Cardiac muscle cell (in vitro differentiated cells and primary cell): ENCODE measurements around the gene HPS5. TPM values are rescaled to one million over a fixed set of nuclear protein-coding genes. Genes with fewer than 3 reads are reported as not detected.

Experiments
- DNase-seq, 2 donors: peaks; one replicate each; pipeline versions ENCODE4 v3.0.0 to v3.0.0-alpha.2; 2010 to 2017; ENCODE audit warnings: low read depth in 1 of 2, low spot score in 1 of 2
- H3K27ac ChIP-seq: fragments of 200-600 bp; sonication (generic); 2 replicates; pipeline ENCODE4 v1.5.1; 2016
- H3K27me3 ChIP-seq: fragments of 200-600 bp; sonication (generic); 2 replicates; pipeline ENCODE4 v1.6.0; 2016; ENCODE audit warnings: control low read depth
- H3K36me3 ChIP-seq: fragments of 200-600 bp; sonication (generic); 2 replicates; pipeline ENCODE4 v1.5.1; 2016; ENCODE audit warnings: control low read depth
- H3K4me1 ChIP-seq: fragments of 200-600 bp; sonication (generic); 2 replicates; pipeline ENCODE4 v1.8.1; 2017; ENCODE audit warnings: low read depth, mild to moderate bottlenecking, mixed run types
- H3K4me3 ChIP-seq: fragments of 200-600 bp; sonication (generic); 2 replicates; pipeline ENCODE4 v1.5.1; 2016; ENCODE audit warnings: mild to moderate bottlenecking
- H3K9me3 ChIP-seq: fragments of 200-600 bp; sonication (generic); 2 replicates; pipeline ENCODE4 v1.5.1; 2017; ENCODE audit warnings: low read depth, mild to moderate bottlenecking, control low read depth
- polyA plus RNA-seq: library from polyadenylated mRNA; unstranded; fragments of >200 nt; fragmentation: Nextera tagmentation; extraction: Ambion mirVana; gene quantifications from 2 replicates; pipeline ENCODE4 v1.2.1, GENCODE V29; 2016
- total RNA-seq: library from RNA; depleted of rRNA; stranded (reverse); fragments of >200 nt; gene quantifications from 2 replicates; pipeline ENCODE4 v1.2.3, GENCODE V29; 2016
- TF ChIP-seq, protein P1 (sequence below): IDR thresholded peaks from 2 replicates; pipeline ENCODE4 v1.5.1; 2012; ENCODE audit warnings: low read depth, mild to moderate bottlenecking, low read length

Gene HPS5
- total and polyA plus RNA-seq, 2 experiments from 2014 or later, result 7.3 to 9.5 TPM

DNA sequence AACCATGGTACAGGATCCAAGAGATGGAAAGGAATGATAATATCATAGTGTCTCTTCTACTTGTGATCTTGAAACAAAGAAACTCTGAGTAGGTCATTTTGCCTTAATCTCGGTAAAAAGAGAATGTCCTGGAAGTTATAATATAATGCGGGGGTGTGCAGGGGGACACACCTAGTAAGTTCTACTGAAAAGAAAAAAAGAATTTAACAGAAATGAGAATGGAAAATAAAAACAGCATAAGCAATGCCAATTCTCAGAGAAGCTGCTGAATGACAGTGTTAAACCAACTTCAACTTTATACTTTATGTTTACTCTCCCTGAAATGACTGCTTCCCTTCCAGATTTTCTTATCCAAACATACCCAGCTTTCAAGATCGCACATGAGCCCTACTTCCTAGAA is 2.0 kb downstream of the HPS5 start:
- no peak for DNase-seq
- Histone ChIP-seq H3K36me3 (no peaks in the 10 kb centered on the region), H3K4me3 (no peak overlapping the region), H3K9me3 (no peaks in the 10 kb centered on the region), H3K4me1 (peaks cover 12% of the 10 kb centered on the region), H3K27me3 (no peaks in the 10 kb centered on the region), H3K27ac (no peak overlapping the region)
- TF ChIP-seq, protein P1, sequence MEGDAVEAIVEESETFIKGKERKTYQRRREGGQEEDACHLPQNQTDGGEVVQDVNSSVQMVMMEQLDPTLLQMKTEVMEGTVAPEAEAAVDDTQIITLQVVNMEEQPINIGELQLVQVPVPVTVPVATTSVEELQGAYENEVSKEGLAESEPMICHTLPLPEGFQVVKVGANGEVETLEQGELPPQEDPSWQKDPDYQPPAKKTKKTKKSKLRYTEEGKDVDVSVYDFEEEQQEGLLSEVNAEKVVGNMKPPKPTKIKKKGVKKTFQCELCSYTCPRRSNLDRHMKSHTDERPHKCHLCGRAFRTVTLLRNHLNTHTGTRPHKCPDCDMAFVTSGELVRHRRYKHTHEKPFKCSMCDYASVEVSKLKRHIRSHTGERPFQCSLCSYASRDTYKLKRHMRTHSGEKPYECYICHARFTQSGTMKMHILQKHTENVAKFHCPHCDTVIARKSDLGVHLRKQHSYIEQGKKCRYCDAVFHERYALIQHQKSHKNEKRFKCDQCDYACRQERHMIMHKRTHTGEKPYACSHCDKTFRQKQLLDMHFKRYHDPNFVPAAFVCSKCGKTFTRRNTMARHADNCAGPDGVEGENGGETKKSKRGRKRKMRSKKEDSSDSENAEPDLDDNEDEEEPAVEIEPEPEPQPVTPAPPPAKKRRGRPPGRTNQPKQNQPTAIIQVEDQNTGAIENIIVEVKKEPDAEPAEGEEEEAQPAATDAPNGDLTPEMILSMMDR, result no peak

DNA sequence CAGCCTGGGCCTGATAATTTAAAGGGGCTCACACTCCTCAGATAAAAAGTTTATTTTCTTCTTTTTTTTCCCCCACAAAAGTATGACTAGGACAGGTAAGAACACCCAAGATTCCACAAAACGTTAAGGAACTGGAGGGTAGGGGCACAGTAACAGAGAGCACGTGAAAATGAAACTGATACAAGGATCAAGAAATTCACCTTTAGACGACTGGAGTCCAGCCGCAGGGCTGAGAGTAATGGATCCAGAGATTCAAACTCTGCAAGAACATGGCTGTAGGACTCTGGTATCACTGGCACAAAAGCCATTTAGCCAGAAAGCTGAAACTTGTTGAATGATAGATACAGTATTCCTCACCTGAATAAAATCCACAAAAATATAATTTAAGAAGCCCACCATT is 4.4 kb downstream of the HPS5 start:
- H3K4me3 ChIP-seq, result no peak overlapping the region
- DNase-seq, result no peak
- no peak overlapping the region for H3K27ac ChIP-seq
- no peaks in the 10 kb centered on the region for H3K9me3 ChIP-seq
- no peaks in the 10 kb centered on the region for H3K36me3 ChIP-seq
- H3K27me3 ChIP-seq, result no peaks in the 10 kb centered on the region
- peaks cover 12% of the 10 kb centered on the region for H3K4me1 ChIP-seq
- TF ChIP-seq, protein P1, result no peak

- H3K4me3 ChIP-seq, result no peak overlapping the region
- H3K27ac ChIP-seq, result no peak overlapping the region
- H3K27me3 ChIP-seq, result no peaks in the 10 kb centered on the region
- no peak for DNase-seq
- TF ChIP-seq, protein P1, result no peak
- no peaks in the 10 kb centered on the region for H3K36me3 ChIP-seq
- H3K4me1 ChIP-seq, result peaks cover 18% of the 10 kb centered on the region
- no peaks in the 10 kb centered on the region for H3K9me3 ChIP-seq
Observed at GRCh38 chr11:18315893-18316292, 6.0 kb downstream of the HPS5 start.

DNA sequence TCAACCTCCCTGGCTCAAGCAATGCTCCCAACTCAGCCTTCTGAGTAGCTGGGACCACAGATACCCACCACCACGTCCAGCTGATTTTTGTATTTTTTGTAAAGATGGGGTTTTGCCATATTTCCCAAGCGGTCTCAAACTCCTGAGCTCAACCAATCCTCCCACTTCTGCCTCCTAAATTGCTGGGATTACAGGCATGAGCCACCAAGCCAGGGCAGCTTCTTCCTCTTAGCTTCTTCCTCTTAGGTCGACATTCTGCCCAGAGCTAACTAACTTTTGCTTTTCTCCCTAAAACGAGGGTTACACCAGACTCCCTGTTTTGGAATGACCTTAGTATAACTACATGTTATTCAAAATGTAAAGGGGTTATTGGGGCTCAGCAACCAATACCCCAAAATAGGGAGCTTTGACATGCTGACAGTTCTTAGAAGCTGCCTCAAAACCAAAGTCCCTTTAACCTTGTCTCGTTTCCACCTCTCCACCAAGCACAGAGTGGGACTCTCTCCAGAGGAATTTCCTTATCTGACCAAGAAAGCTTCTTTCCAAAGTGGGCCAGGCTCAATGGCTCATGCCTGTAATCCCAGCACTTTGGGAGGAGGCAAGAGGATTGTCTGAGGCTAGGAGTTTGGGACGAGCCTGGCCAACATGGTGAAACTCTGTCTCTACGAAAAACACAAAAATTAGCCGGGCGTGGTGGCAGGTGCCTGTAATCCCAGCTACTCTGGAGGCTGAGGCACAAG is 7.0 kb downstream of the HPS5 start:
- H3K9me3 ChIP-seq, result no peaks in the 10 kb centered on the region
- H3K27ac ChIP-seq, result peak overlapping the region; percentile 51
- peak; percentile 9 to 30 for DNase-seq
- peaks cover 6% of the 10 kb centered on the region for H3K36me3 ChIP-seq
- H3K27me3 ChIP-seq, result no peaks in the 10 kb centered on the region
- peaks cover 18% of the 10 kb centered on the region for H3K4me1 ChIP-seq
- TF ChIP-seq, protein P1, result no peak
- H3K4me3 ChIP-seq, result no peak overlapping the region

DNA sequence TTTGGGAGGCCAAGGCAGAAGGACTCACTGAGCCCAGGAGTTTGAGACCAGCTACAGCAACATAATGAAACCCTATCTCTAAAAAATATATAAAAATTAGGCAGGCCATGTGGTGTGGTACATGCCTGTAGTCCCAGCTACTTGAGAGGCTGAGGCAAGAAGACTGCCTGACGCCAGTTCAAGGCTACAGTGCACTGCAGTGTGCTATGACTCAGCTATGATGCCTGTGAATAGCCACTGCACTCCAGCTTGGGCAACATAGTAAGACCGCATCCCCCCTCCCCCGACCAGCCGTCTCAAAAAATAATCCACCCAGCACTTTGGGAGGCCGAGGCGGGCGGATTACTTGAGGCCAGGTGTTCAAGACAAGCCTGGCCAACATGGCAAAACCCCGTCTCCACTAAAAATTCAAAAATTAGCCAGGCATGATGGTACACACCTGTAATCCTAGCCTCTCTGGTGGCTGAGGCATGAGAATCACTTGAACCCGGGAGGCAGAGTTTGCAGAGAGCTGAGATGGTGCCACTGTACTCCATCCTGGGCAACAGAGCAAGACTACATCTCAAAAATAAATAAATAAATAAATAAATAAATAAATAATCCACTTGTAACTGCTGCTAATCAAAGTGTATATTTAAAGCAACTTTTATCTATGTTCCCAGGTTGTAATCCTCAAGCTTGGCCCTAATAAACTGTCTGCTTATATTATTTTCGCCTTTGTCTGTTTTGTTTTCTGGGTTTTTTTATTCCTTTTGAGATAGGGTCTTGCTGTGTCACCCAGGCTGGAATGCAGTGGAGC is 7.8 kb downstream of the HPS5 start:
- peaks cover 13% of the 10 kb centered on the region for H3K36me3 ChIP-seq

More for the DNA sequence above, 7.8 kb downstream of the HPS5 start:
- TF ChIP-seq, protein P1, result no peak
- Histone ChIP-seq H3K27ac (no peak overlapping the region), H3K4me3 (no peak overlapping the region), H3K9me3 (no peaks in the 10 kb centered on the region), H3K4me1 (peaks cover 18% of the 10 kb centered on the region), H3K27me3 (no peaks in the 10 kb centered on the region)
- DNase-seq, result peak in 1 of 2 donors; percentile 34
